T-cell (primary cell): ENCODE results near the gene SLC12A1. TPM values are rescaled to one million over a fixed set of nuclear protein-coding genes. Genes with fewer than 3 reads are reported as not detected.
A peak's percentile ranks its signal among the peaks of the same experiment; 100 is the strongest.

Experiments used
- ATAC-seq, 4 experiments: fragments of 200-7000 bp in 3 of 4; fragments of 150-1000 bp in 1 of 4; cut with Tn5 transposase; replicated peaks in 1 of 4; 1 replicate in 3 of 4; 2 replicates in 1 of 4; pipeline ENCODE4 v1.10.0; 2021; ENCODE audit warnings: moderate library complexity in 3 of 4, mild to moderate bottlenecking in 2 of 4, moderate number of reproducible peaks in 1 of 4
- CTCF ChIA-PET, 2 donors: fragments of 300-600 bp; sonication (Branson Sonifier 250); formaldehyde crosslinking; loops; one replicate each; lab custom pipeline; 2022; ENCODE audit warnings: antibody characterized with exemption in 2 of 2; lab: Charles Lee
- POLR2A ChIA-PET, 2 donors: fragments of 300-600 bp; sonication (Branson Sonifier 250); formaldehyde crosslinking; loops; one replicate each; lab custom pipeline; 2022; ENCODE audit warnings: antibody characterized with exemption in 2 of 2; lab: Charles Lee
- DNase-seq, 35 experiments: peaks; one replicate each; pipeline versions ENCODE4 v3.0.0 to v3.0.0-alpha.2; 2013 to 2023
- H3K27ac ChIP-seq: one replicate; pipeline ENCODE4 v1.5.1; 2013; ENCODE audit warnings: low read length
- H3K27me3 ChIP-seq, 2 experiments: replicated peaks in 1 of 2; 1 replicate in 1 of 2; 2 replicates in 1 of 2; pipeline versions ENCODE4 v1.6.1 to v1.7.0; 2013; ENCODE audit warnings: low read length in 1 of 2, mixed read lengths in 1 of 2; ENCODE audit not compliant: control insufficient read depth in 2 of 2, insufficient read depth in 2 of 2; ENCODE audit errors: extremely low read depth in 1 of 2
- H3K36me3 ChIP-seq, 2 donors: 1 replicate in 1 of 2; 2 replicates in 1 of 2; pipeline versions ENCODE4 v1.6.1 to v1.7.0; 2013; ENCODE audit warnings: low read length in 1 of 2; ENCODE audit not compliant: control insufficient read depth in 2 of 2, insufficient read depth in 1 of 2; ENCODE audit errors: extremely low read depth in 1 of 2
- H3K4me1 ChIP-seq, 2 experiments: 1 replicate in 1 of 2; 2 replicates in 1 of 2; pipeline versions ENCODE4 v1.6.1 to v1.7.0; 2013; ENCODE audit warnings: low read length in 2 of 2, mixed read lengths in 1 of 2; ENCODE audit not compliant: insufficient read depth in 2 of 2, control insufficient read depth in 1 of 2; ENCODE audit errors: extremely low read depth in 1 of 2
- H3K4me3 ChIP-seq, 2 donors: 1 replicate in 1 of 2; 2 replicates in 1 of 2; pipeline versions ENCODE4 v1.5.1 to v1.7.0; 2013; ENCODE audit warnings: mild to moderate bottlenecking in 2 of 2, low read length in 1 of 2, moderate library complexity in 1 of 2; ENCODE audit not compliant: control insufficient read depth in 1 of 2; ENCODE audit errors: extremely low read depth in 1 of 2
- H3K9me3 ChIP-seq: 2 replicates; pipeline ENCODE4 v1.7.0; 2013
- H3K27ac Mint-ChIP-seq, 2 donors: one replicate each; pipeline ENCODE4 v1.8.0; 2020 to 2021; ENCODE audit warnings: mild to moderate bottlenecking in 2 of 2, mixed read lengths in 2 of 2
- H3K27me3 Mint-ChIP-seq, 2 donors: one replicate each; pipeline ENCODE4 v1.8.0; 2021 to 2022; ENCODE audit warnings: mixed read lengths in 2 of 2
- H3K36me3 Mint-ChIP-seq: one replicate; pipeline ENCODE4 v1.8.0; 2021; ENCODE audit warnings: mixed read lengths
- H3K4me1 Mint-ChIP-seq, 3 donors: one replicate each; pipeline ENCODE4 v1.8.0; 2020 to 2022; ENCODE audit warnings: mixed read lengths in 3 of 3, mild to moderate bottlenecking in 1 of 3
- H3K4me3 Mint-ChIP-seq, 3 donors: one replicate each; pipeline ENCODE4 v1.8.0; 2020 to 2022; ENCODE audit warnings: mild to moderate bottlenecking in 3 of 3, mixed read lengths in 3 of 3, moderate library complexity in 3 of 3
- H3K9me3 Mint-ChIP-seq, 3 donors: one replicate each; pipeline ENCODE4 v1.8.0; 2020 to 2022; ENCODE audit warnings: mixed read lengths in 3 of 3
- WGBS: methylation state at CpG from one replicate; pipeline ENCODE4 v1.1.5; 2013; ENCODE audit warnings: missing lambda C conversion rate; ENCODE audit not compliant: insufficient coverage; 5-methylcytosine and 5-hydroxymethylcytosine counted together
- total RNA-seq, 35 experiments: library from RNA in 6 of 35; stranded (reverse) in 6 of 35; fragments of 120-200 nt in 1 of 35; gene quantifications; one replicate each; pipeline versions ENCODE4 v1.2.1 to v1.2.4 and lab custom pipeline; 2013 to 2026

Gene SLC12A1
- total RNA-seq, 5 donors from 2014 or later (not counting 1 experiment from before 2014, with no cell fraction given), result not detected

DNA sequence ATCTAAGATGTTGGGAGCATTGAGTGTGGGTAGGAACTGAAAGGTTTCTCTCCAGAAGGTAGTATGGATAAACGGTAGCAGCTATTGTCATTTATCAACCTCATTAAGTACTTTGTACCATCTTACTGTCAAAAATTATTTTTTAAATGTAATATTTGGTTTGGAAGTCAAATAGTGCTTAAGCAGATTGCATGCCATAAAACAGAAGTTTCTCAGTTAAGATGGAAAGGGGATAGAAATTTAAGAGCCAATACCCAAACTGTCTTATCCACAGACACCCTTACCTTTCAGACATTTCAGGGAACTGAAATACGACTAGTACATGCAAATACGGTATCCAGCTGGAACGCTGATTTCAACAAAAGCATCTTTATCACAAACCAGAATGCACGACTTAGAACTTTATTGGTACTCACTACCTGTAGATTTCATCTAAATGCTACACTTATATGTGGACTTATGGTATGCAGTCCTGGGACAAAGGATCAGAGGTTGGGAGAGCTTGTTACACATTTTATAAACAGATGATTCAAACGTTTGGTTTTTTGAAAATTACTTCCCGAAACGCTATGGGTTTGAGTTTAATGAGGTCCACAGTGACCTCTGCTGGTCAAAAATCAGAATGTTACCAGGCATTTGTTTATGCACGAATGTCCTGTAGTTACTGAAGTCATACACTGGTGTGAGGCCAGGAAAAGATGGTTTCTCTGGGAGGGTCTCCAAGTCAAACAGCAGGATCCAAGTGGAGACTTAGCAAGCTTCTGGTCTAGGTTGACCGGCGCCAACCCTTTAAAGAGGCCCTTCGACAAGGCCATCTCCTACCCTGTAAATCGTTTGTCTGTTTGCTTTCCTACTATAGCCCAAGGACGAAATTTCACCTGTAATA is 79.5 kb downstream of the SLC12A1 start:
- peaks cover 2 to 14% of the 10 kb centered on the region in 2 donors for H3K27me3 Mint-ChIP-seq
- CTCF ChIA-PET, result interaction anchor here (1.0 to 1.5 kb wide), 7 partner anchors 9 to 1090 kb away, joined by 3 to 8 read pairs (median 5); no protein-coding TSS in a partner anchor
- Histone ChIP-seq H3K4me3 (no peak overlapping the region), H3K27me3 (no peaks in the 10 kb centered on the region), H3K9me3 (no peaks in the 10 kb centered on the region), H3K4me1 (no peaks in the 10 kb centered on the region), H3K36me3 (no peaks in the 10 kb centered on the region), H3K27ac (no peak overlapping the region)
- H3K4me3 Mint-ChIP-seq, result no peak overlapping the region
- H3K36me3 Mint-ChIP-seq, result no peaks in the 10 kb centered on the region
- 10% methylated on average over 3 of the region's 14 CpGs for WGBS
- H3K4me1 Mint-ChIP-seq, result peaks cover 5 to 10% (median 6%) of the 10 kb centered on the region in 3 donors
- ATAC-seq (peak in 2 of 4 experiments; percentile 45 to 49), DNase-seq (peak in 21 of 35 experiments; percentile 1 to 67 (median 12))
- H3K9me3 Mint-ChIP-seq, result no peaks in the 10 kb centered on the region
- H3K27ac Mint-ChIP-seq, result no peak overlapping the region
- POLR2A ChIA-PET, result interaction anchor here in 1 of 2 donors (0.5 kb wide), 1 partner anchor 9 kb away, joined by 4 read pairs; no protein-coding TSS in a partner anchor

DNA sequence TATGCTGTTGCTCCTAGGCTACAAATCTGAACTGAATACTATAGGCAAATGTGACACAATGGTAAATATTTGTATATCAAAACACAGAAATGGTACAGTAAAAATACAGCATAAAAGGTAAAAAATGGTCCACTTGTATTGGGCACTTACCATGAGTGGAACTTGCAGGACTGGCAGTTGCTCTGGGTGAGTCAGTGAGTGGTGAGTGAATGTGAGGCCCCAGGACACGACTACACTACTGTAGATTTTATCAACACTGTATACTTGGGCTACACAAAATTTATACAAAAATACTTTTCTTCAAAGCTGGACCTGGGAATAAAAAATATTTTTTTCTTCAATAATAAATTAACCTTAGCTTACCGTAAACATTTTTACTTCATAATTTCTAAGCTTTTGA is 83.5 kb downstream of the SLC12A1 start:
- DNase-seq (no peak), ATAC-seq (no peak)
- H3K9me3 Mint-ChIP-seq, result no peaks in the 10 kb centered on the region
- CTCF ChIA-PET, result interaction anchor here in 1 of 2 donors (0.9 kb wide), 1 partner anchor 128 kb away, joined by 3 read pairs; no protein-coding TSS in a partner anchor
- H3K4me1 Mint-ChIP-seq, result peaks cover 5 to 10% (median 6%) of the 10 kb centered on the region in 3 donors
- Histone ChIP-seq H3K27ac (no peak overlapping the region), H3K4me3 (no peak overlapping the region), H3K9me3 (no peaks in the 10 kb centered on the region), H3K4me1 (no peaks in the 10 kb centered on the region), H3K27me3 (peaks cover 0 to 2% of the 10 kb centered on the region in 2 experiments), H3K36me3 (no peaks in the 10 kb centered on the region)
- H3K27ac Mint-ChIP-seq, result no peak overlapping the region
- POLR2A ChIA-PET, result no interaction called here
- H3K27me3 Mint-ChIP-seq, result peaks cover 0 to 12% of the 10 kb centered on the region in 2 donors
- H3K36me3 Mint-ChIP-seq, result no peaks in the 10 kb centered on the region
- no CpG with 5 or more reads among the region's 2 CpGs for WGBS
- no peak overlapping the region for H3K4me3 Mint-ChIP-seq

DNA sequence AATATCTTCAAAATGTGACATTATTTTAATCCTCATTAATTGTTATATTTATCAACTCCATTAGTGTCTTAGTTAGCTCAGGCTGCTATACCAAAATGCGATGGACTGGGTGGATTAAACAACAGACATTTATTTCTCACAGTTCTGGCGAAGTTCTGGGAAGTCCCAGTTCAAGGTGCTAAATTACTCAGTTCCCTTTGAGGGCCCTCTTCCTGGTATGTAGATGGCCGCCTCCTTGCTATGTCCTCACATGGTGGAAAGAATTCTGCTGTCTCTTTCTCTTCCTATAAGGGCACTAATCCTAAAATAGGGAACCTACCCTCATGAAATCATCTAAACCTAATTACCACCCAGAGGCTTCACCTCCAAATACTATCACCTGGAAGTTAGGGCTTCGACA is 86.4 kb downstream of the SLC12A1 start:
- ChIA-PET CTCF (interaction anchor here (0.5 to 0.8 kb wide), 3 partner anchors 9 to 1990 kb away, joined by 3 read pairs; no protein-coding TSS in a partner anchor), POLR2A (interaction anchor here in 1 of 2 donors (0.7 kb wide), 1 partner anchor 18 kb away, joined by 4 read pairs; no protein-coding TSS in a partner anchor)

DNA sequence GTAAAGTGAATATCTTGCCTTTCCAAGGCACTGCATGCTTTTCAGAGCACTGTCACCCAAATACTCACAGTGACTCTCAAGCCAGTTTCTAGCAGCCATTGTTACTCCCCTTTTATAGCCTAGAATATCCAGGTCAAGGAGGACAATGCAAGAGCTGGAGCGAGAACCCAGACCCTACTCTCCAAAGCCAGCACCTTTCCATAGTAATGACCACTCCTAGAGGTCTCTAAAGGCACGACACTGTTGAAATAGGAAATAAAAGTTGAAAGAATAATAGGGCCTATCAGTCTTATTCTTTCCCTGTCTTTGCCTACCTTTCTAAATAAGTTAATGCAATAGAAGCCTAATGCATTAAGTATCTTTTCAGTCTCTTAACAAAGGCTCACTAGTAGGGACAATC is 91.6 kb downstream of the SLC12A1 start:
- no peak overlapping the region for H3K27ac Mint-ChIP-seq
- ChIA-PET POLR2A (no interaction called here), CTCF (interaction anchor here (1.6 to 2.7 kb wide), 2 partner anchors 10 to 12 kb away, joined by 5 to 6 read pairs; no protein-coding TSS in a partner anchor)
- Histone ChIP-seq H3K27me3 (peaks cover 0 to 11% of the 10 kb centered on the region in 2 experiments), H3K36me3 (no peaks in the 10 kb centered on the region), H3K9me3 (no peaks in the 10 kb centered on the region), H3K4me1 (no peaks in the 10 kb centered on the region), H3K27ac (no peak overlapping the region), H3K4me3 (no peak overlapping the region)
- H3K4me3 Mint-ChIP-seq, result no peak overlapping the region
- no peaks in the 10 kb centered on the region for H3K4me1 Mint-ChIP-seq
- H3K36me3 Mint-ChIP-seq, result no peaks in the 10 kb centered on the region
- no CpG with 5 or more reads among the region's 2 CpGs for WGBS
- H3K9me3 Mint-ChIP-seq, result no peaks in the 10 kb centered on the region
- DNase-seq (no peak), ATAC-seq (no peak)
- H3K27me3 Mint-ChIP-seq, result peaks cover 3 to 5% of the 10 kb centered on the region in 2 donors

More for the DNA sequence above, 86.4 kb downstream of the SLC12A1 start:
- Histone ChIP-seq H3K4me1 (no peaks in the 10 kb centered on the region), H3K9me3 (no peaks in the 10 kb centered on the region), H3K36me3 (no peaks in the 10 kb centered on the region), H3K27ac (no peak overlapping the region), H3K27me3 (peaks cover 0 to 6% of the 10 kb centered on the region in 2 experiments), H3K4me3 (no peak overlapping the region)
- WGBS, result no CpG with 5 or more reads among the region's 4 CpGs
- no peak overlapping the region for H3K27ac Mint-ChIP-seq
- H3K27me3 Mint-ChIP-seq, result peaks cover 3 to 5% of the 10 kb centered on the region in 2 donors
- H3K4me3 Mint-ChIP-seq, result no peak overlapping the region
- H3K4me1 Mint-ChIP-seq, result no peaks in the 10 kb centered on the region
- no peaks in the 10 kb centered on the region for H3K36me3 Mint-ChIP-seq
- no peak for DNase-seq
- no peaks in the 10 kb centered on the region for H3K9me3 Mint-ChIP-seq
- no peak for ATAC-seq

DNA sequence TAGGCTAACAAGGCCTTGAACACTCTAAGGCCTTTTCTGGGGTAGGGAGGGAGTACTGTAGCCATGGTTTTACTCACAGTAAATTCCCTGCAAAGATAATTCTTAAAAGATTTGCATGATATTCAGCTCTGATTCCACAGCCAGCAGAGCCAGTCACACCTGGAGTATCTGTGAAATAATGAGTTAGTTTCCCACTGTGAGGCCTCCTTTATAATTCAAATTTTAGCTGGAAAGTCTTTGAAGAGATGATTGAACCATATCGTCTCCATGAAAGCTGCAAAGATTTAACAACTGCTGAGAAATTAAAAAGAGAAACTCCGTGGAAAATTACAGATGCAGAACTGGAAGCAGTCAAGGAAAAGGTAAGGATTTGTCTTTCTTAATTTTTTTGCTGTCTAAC is 92.8 kb downstream of the SLC12A1 start:
- Mint-ChIP-seq H3K9me3 (no peaks in the 10 kb centered on the region), H3K4me1 (no peaks in the 10 kb centered on the region), H3K27ac (no peak overlapping the region), H3K4me3 (no peak overlapping the region), H3K36me3 (no peaks in the 10 kb centered on the region), H3K27me3 (peaks cover 3 to 5% of the 10 kb centered on the region in 2 donors)
- Histone ChIP-seq H3K4me3 (no peak overlapping the region), H3K27ac (no peak overlapping the region), H3K4me1 (no peaks in the 10 kb centered on the region), H3K27me3 (peaks cover 0 to 9% of the 10 kb centered on the region in 2 experiments), H3K36me3 (no peaks in the 10 kb centered on the region), H3K9me3 (no peaks in the 10 kb centered on the region)
- 100% methylated on average over 1 of the region's 2 CpGs for WGBS
- POLR2A ChIA-PET, result no interaction called here
- CTCF ChIA-PET, result no interaction called here
- ATAC-seq, result no peak
- no peak for DNase-seq

DNA sequence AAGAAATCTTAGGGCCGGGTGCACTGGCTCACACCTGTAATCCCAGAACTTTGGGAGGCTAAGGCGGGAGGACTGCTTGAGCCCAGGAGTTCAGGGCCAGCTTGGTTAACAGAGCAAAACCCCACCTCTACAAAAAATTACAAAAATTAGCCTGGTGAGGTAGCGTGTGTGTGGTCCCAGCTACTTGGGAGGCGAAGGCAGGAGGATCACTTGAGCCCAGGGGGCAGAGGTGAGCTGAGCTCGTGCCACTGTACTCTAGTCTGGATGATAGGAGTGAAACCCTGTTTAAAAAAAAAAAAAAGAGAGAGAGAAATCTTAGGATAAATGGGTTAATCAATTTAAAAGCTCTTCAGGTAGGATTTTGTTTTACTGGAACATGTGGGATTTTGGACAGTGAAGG is 93.9 kb downstream of the SLC12A1 start:
- ATAC-seq, result no peak
- POLR2A ChIA-PET, result interaction anchor here in 1 of 2 donors (0.7 kb wide), 1 partner anchor 9 kb away, joined by 3 read pairs; no protein-coding TSS in a partner anchor
- WGBS, result 79% methylated on average over 2 of the region's 5 CpGs
- H3K27me3 Mint-ChIP-seq, result peaks cover 2 to 4% of the 10 kb centered on the region in 2 donors
- H3K4me3 ChIP-seq, result no peak overlapping the region
- H3K4me1 Mint-ChIP-seq, result no peaks in the 10 kb centered on the region
- no peak overlapping the region for H3K4me3 Mint-ChIP-seq
- H3K27me3 ChIP-seq, result peaks cover 0 to 5% of the 10 kb centered on the region in 2 experiments
- H3K36me3 ChIP-seq, result no peaks in the 10 kb centered on the region
- no peaks in the 10 kb centered on the region for H3K9me3 Mint-ChIP-seq
- no peak overlapping the region for H3K27ac ChIP-seq
- no peaks in the 10 kb centered on the region for H3K9me3 ChIP-seq
- H3K36me3 Mint-ChIP-seq, result no peaks in the 10 kb centered on the region
- CTCF ChIA-PET, result interaction anchor here in 1 of 2 donors (1.1 kb wide), 1 partner anchor 13 kb away, joined by 4 read pairs; no protein-coding TSS in a partner anchor
- DNase-seq, result no peak
- H3K4me1 ChIP-seq, result no peaks in the 10 kb centered on the region
- no peak overlapping the region for H3K27ac Mint-ChIP-seq
